Measurements from ENCODE around the gene LEFTY1. TPM values are rescaled to one million over a fixed set of nuclear protein-coding genes. Genes with fewer than 3 reads are reported as not detected.

LEFTY1 gene
- total and polyA plus RNA-seq, 9 of the 15 experiments (the other 6 are each of a cell fraction or from before 2014, with no cell fraction given): 0.07 to 0.24 (median 0.17) TPM; not detected in 5

DNA sequence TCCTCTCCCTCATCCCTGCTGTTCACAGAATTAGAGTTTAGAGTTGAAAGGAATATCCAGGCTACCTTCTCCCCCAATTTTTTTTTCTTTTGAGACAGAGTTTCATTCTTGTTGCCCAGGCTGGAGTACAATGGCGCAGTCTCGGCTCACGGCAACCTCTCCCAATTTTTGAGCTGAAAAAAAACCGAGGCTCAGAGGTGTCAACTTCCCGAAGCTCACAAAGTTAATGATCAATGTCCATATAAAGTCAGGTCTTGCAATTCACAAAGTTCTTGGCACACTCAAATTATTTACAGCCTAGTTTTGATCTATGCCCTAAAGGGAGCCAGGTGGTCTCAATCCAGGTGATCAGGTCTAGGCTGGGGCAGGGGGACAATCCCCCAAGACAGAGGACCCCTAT is 797 bp upstream of the LEFTY1 start:
- H3K27ac ChIP-seq (ENCODE audit: extremely low read depth, low read depth, low read length): no peak overlapping the region
- ATAC-seq (no peak), FAIRE-seq (no peak), DNase-seq (ENCODE audit: extremely low read depth in 1 of 4, low spot score in 3 of 4) (no peak)
- TF ChIP-seq, protein P1, sequence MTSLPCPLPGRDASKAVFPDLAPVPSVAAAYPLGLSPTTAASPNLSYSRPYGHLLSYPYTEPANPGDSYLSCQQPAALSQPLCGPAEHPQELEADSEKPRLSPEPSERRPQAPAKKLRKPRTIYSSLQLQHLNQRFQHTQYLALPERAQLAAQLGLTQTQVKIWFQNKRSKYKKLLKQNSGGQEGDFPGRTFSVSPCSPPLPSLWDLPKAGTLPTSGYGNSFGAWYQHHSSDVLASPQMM (CRISPR knock-in tag; IDR thresholded peaks at IDR 0.05): no peak
- TF ChIP-seq, protein P2, sequence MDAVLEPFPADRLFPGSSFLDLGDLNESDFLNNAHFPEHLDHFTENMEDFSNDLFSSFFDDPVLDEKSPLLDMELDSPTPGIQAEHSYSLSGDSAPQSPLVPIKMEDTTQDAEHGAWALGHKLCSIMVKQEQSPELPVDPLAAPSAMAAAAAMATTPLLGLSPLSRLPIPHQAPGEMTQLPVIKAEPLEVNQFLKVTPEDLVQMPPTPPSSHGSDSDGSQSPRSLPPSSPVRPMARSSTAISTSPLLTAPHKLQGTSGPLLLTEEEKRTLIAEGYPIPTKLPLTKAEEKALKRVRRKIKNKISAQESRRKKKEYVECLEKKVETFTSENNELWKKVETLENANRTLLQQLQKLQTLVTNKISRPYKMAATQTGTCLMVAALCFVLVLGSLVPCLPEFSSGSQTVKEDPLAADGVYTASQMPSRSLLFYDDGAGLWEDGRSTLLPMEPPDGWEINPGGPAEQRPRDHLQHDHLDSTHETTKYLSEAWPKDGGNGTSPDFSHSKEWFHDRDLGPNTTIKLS (IDR thresholded peaks at IDR 0.05; ENCODE audit: borderline replicate concordance, low read depth): no peak
- TF ChIP-seq HMG20B (CRISPR knock-in tag; IDR thresholded peaks at IDR 0.05): no peak
- TF ChIP-seq POLR2A (conservative IDR thresholded peaks at IDR 0.05): no peak
- TF ChIP-seq, protein P3, sequence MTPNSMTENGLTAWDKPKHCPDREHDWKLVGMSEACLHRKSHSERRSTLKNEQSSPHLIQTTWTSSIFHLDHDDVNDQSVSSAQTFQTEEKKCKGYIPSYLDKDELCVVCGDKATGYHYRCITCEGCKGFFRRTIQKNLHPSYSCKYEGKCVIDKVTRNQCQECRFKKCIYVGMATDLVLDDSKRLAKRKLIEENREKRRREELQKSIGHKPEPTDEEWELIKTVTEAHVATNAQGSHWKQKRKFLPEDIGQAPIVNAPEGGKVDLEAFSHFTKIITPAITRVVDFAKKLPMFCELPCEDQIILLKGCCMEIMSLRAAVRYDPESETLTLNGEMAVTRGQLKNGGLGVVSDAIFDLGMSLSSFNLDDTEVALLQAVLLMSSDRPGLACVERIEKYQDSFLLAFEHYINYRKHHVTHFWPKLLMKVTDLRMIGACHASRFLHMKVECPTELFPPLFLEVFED (CRISPR knock-in tag; conservative IDR thresholded peaks at IDR 0.05): no peak
- no peak for TF ChIP-seq MEF2D (tag; conservative IDR thresholded peaks at IDR 0.05; ENCODE audit: low read depth)
- TF ChIP-seq, protein P4, sequence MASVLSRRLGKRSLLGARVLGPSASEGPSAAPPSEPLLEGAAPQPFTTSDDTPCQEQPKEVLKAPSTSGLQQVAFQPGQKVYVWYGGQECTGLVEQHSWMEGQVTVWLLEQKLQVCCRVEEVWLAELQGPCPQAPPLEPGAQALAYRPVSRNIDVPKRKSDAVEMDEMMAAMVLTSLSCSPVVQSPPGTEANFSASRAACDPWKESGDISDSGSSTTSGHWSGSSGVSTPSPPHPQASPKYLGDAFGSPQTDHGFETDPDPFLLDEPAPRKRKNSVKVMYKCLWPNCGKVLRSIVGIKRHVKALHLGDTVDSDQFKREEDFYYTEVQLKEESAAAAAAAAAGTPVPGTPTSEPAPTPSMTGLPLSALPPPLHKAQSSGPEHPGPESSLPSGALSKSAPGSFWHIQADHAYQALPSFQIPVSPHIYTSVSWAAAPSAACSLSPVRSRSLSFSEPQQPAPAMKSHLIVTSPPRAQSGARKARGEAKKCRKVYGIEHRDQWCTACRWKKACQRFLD (CRISPR knock-in tag; IDR thresholded peaks at IDR 0.05): no peak
- H4K20me1 ChIP-seq (replicated peaks; ENCODE audit: control insufficient read depth, insufficient read depth, low read length): no peaks in the 10 kb centered on the region
- H3K36me3 ChIP-seq (ENCODE audit: control insufficient read depth, insufficient read depth, low read length): no peaks in the 10 kb centered on the region
- no peak overlapping the region for H3K4me3 ChIP-seq
- no peak overlapping the region for H3K4me2 ChIP-seq (ENCODE audit: insufficient read depth, low read length)
- H3K79me2 ChIP-seq (ENCODE audit: control insufficient read depth, insufficient read depth, low read length): no peaks in the 10 kb centered on the region
- H3K9me1 ChIP-seq (ENCODE audit: control insufficient read depth, insufficient read depth, low read length): peaks cover 3% of the 10 kb centered on the region
- no peak overlapping the region for H2AFZ ChIP-seq (ENCODE audit: low read depth, low read length)
- 63% methylated on average over 5 of the region's 5 CpGs for WGBS (ENCODE audit: insufficient coverage, low coverage, missing lambda C conversion rate)
- no peaks in the 10 kb centered on the region for H3K27me3 ChIP-seq (ENCODE audit: control insufficient read depth in 2 of 2, insufficient read depth in 2 of 2, low read length in 2 of 2)
- no TSS peak for BruUV-seq (replicated peaks)
- H3K9ac ChIP-seq (ENCODE audit: insufficient read depth in 1 of 2, low read depth in 2 of 2, low read length in 2 of 2): no peak overlapping the region
- ChIA-PET POLR2A (interaction anchor here (0.6 to 1.9 kb wide), 6 partner anchors 9 to 92 kb away, joined by 3 to 8 read pairs (median 4); partner anchors contain the start of gene PYCR2), CTCF (ENCODE audit: low intra/inter-chr PET ratio) (no interaction called here)
- intact Hi-C loops (cut with micrococcal nuclease): no loop called here
- H3K4me1 ChIP-seq (replicated peaks in 1 of 2; ENCODE audit: control insufficient read depth in 2 of 2, insufficient read depth in 2 of 2, low read length in 2 of 2): peaks cover 0 to 27% of the 10 kb centered on the region in 2 experiments; a peak in 3 of 5 replicates
- H3K9me3 ChIP-seq (replicated peaks; ENCODE audit: control insufficient read depth, insufficient read depth, low read depth, low read length): no peaks in the 10 kb centered on the region
- in situ Hi-C loops (cut with MboI): no loop called here

All from K562 (cell line).